Measurements from ENCODE around the gene TMEM132E.
A peak's percentile ranks its signal among the peaks of the same experiment; 100 is the strongest.

The TMEM132E gene

GRCh38 chr17:34620458-34620857 lies 41.1 kb downstream of the TMEM132E start:
- H3K36me3 ChIP-seq (ENCODE audit: control insufficient read depth in 2 of 2, insufficient read depth in 1 of 2, low read length in 2 of 2), result no peaks in the 10 kb centered on the region
- POLR2A ChIA-PET, result no interaction called here
- no peaks in the 10 kb centered on the region for H3K9me3 ChIP-seq (ENCODE audit: control insufficient read depth, insufficient read depth, low read depth, low read length)
- CTCF ChIA-PET, result interaction anchor here (0.6 to 1.6 kb wide), 7 partner anchors 12 to 72 kb away, joined by 3 to 4 read pairs (median 3); no protein-coding TSS in a partner anchor
- no peak overlapping the region for H3K4me3 ChIP-seq (ENCODE audit: low read depth, low read length)
- H3K27ac ChIP-seq (ENCODE audit: extremely low read depth, low read depth, low read length), result peak overlapping the region; percentile 37; the same call in 1 of the 2 replicates
- TF ChIP-seq ZNF600 (tag by site-specific recombination; IDR thresholded peaks at IDR 0.05) (peak; percentile 91), ZBTB17 (tag by site-specific recombination; IDR thresholded peaks at IDR 0.05) (peak; percentile 56; the same call in 1 of the 2 replicates), ZNF626 (tag by site-specific recombination; IDR thresholded peaks at IDR 0.05) (no peak), ZNF513 (tag by site-specific recombination; IDR thresholded peaks at IDR 0.05) (no peak), SP7 (tag by site-specific recombination; IDR thresholded peaks at IDR 0.05) (peak; percentile 71), YY2 (tag by site-specific recombination; IDR thresholded peaks at IDR 0.05) (no peak), ZNF707 (tag by site-specific recombination; IDR thresholded peaks at IDR 0.05) (no peak), TSHZ1 (tag by site-specific recombination; IDR thresholded peaks at IDR 0.05; ENCODE audit: borderline replicate concordance) (0 out of 2 replicates have a peak, but pooled peaks have one; percentile 36), ZNF639 (tag by site-specific recombination; IDR thresholded peaks at IDR 0.05) (peak; percentile 68; the same call in 1 of the 2 replicates), MZF1 (tag by site-specific recombination; IDR thresholded peaks at IDR 0.05; ENCODE audit: borderline replicate concordance) (no peak), ZNF701 (tag by site-specific recombination; IDR thresholded peaks at IDR 0.05) (no peak), BCL6B (tag by site-specific recombination; IDR thresholded peaks at IDR 0.05) (no peak), INSM2 (tag by site-specific recombination; IDR thresholded peaks at IDR 0.05) (peak; percentile 48), ZNF777 (tag by site-specific recombination; IDR thresholded peaks at IDR 0.05; ENCODE audit: borderline replicate concordance) (no peak), ZNF366 (tag by site-specific recombination; conservative IDR thresholded peaks at IDR 0.05) (peak; percentile 63), ZNF544 (tag by site-specific recombination; IDR thresholded peaks at IDR 0.05) (no peak), TCF7L2 (IDR thresholded peaks at IDR 0.05; ENCODE audit: borderline replicate concordance, low read depth, low read length) (no peak), GLIS1 (tag by site-specific recombination; IDR thresholded peaks at IDR 0.05) (peak; percentile 29; the same call in 1 of the 2 replicates), OSR2 (tag by site-specific recombination; IDR thresholded peaks at IDR 0.05) (peak; percentile 76)
- peaks cover 38% of the 10 kb centered on the region for H3K4me1 ChIP-seq (ENCODE audit: control insufficient read depth, insufficient read depth, low read length)

Data from HEK293 (cell line).